ENCODE results near the gene CUL4A.
A peak's percentile ranks its signal among the peaks of the same experiment; 100 is the strongest.
"Not testable (repeated sequence)": the region's sequence is repeated elsewhere in the genome, so short reads cannot be mapped to it uniquely, and the experiment has no call there.

CUL4A gene

DNA sequence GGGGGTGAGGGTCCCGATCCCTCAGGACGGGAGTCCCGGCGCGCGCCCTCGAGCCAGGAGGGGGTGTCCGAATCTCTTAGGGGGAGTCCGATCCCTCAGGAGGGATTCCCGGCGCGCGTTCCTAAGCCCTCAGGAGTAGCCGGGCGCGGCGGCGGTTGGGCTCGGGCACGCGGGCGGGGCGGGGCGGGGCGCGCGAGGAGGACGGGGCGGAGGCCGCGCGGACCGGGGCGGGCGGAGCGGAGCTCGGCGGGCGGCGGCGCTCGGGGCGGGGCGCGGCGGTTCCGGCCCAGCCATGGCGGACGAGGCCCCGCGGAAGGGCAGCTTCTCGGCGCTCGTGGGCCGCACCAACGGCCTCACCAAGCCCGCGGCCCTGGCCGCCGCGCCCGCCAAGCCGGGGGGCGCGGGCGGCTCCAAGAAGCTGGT is at the start of gene CUL4A:
Gene CUL4A, plus strand, starts transcription at position 278 of the 423 bp plus-strand sequence. Its CDS starts 15 bp downstream, at position 293.
- no peak for TF ChIP-seq CTCF (IDR thresholded peaks at IDR 0.05; ENCODE audit: low read depth, low read length)
- peak; percentile 73 to 77 for DNase-seq (ENCODE audit: low read depth in 2 of 2)

DNA sequence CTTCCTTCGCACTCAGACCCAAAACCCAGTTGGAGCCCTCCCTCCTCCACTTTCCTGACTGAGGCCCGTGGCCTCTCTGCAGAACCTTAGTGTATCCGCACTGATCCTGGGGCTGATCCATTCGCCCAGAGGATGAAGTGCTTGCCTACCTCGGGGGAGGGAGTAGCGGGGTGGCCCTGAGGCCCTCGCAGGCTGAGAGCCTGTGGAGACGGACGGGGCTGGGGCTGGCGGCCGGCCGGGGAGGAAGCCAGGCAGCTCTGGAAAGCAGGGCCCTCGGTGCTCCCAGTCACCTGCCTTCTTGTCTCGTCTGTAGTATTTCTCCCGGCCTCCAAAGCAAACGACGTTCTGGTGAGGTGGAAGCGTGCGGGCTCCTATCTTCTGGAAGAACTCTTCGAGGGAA is 49.7 kb upstream of the CUL4A start:
- no peak overlapping the region for H3K4me3 ChIP-seq (replicated peaks in 1 of 2; ENCODE audit: low read depth in 2 of 2, low read length in 2 of 2)
- no peak for DNase-seq (ENCODE audit: low read depth in 2 of 2)
- no peak for TF ChIP-seq CTCF (IDR thresholded peaks at IDR 0.05; ENCODE audit: low read depth, low read length)

More for the DNA sequence above, at the start of gene CUL4A:
- peak within 1 kb of the TSS; percentile 73 to 90 for H3K4me3 ChIP-seq (replicated peaks in 1 of 2; ENCODE audit: low read depth in 2 of 2, low read length in 2 of 2)

GRCh38 chr13:113160983-113161382 is 48.4 kb upstream of the CUL4A start:
- no peak for DNase-seq (ENCODE audit: low read depth in 2 of 2)
- no peak overlapping the region for H3K4me3 ChIP-seq (replicated peaks in 1 of 2; ENCODE audit: low read depth in 2 of 2, low read length in 2 of 2)
- TF ChIP-seq CTCF (IDR thresholded peaks at IDR 0.05; ENCODE audit: low read depth, low read length): no peak

DNA sequence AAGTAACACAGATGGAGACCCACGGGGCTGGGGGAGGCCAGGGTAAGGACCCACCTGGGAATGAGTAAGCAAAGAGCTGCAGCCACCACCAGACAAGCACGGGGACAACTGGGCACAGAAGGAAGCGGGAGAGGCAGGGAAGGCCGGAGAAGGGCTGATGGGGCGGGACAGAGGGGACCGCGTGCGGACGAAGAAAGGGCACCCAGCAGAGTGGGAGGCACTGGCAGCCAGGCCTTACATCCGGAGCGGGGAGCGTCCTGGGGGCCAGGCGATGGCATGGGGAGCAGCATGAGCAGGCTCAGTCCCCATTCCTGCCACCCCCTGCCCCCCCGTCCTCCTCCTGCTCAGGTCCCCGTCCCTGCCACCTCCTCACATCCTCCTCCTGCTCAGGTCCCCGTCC is 48.0 kb upstream of the CUL4A start:
- no peak for TF ChIP-seq CTCF (IDR thresholded peaks at IDR 0.05; ENCODE audit: low read depth, low read length)
- no peak for DNase-seq (ENCODE audit: low read depth in 2 of 2)
- H3K4me3 ChIP-seq (replicated peaks in 1 of 2; ENCODE audit: low read depth in 2 of 2, low read length in 2 of 2): no peak overlapping the region

DNA sequence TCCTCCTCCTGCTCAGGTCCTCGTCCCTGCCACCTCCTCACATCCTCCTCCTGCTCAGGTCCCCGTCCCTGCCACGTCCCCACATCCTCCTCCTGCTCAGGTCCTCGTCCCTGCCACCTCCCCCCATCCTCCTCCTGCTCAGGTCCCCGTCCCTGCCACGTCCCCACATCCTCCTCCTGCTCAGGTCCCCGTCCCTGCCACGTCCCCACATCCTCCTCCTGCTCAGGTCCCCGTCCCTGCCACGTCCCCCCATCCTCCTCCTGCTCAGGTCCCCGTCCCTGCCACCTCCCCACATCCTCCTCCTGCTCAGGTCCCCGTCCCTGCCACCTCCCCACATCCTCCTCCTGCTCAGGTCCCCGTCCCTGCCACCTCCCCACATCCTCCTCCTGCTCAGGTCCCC is 47.4 kb upstream of the CUL4A start:
- not testable (repeated sequence) for DNase-seq (ENCODE audit: low read depth in 2 of 2); H3K4me3 ChIP-seq (replicated peaks in 1 of 2; ENCODE audit: low read depth in 2 of 2, low read length in 2 of 2)

DNA sequence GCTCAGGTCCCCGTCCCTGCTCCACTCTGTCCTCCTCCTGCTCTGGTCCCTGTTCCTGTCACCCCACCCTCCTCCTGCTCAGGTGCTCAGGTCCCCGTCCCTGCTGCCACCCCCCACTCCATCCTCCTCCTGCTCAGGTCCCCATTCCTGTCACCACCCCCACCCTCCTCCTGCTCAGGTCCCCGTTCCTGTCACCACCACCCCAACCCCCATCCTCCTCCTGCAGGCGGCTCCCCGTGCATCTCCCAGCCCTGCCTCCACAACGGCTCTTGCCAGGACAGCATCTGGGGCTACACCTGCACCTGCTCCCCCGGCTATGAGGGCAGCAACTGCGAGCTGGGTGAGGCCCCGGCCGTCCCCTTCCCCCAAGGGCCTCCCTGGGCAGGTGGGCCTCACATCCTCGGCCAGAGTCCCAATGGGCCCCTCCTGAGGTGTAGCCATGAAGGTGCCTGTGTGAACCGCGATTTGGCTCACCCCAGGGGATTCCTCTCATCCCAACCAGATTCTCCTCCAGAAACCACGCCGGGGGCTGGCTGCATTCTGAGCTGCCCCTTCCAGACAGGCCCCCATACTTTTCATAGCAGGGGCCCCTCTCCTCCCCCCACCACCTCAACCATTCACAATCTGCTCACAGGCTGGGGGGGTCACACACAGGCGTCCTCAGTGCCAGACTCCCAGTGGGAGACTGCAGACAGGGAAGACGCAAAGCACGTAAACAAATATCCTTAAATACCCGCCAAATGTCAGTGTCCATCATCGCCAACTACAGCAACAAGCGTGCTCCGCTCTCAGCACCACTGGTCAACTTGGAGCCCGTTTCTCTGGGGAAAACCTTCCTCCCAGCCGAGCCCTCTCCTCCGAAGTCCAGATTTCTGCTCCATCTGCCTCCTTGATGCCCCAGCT is 46.4 kb upstream of the CUL4A start:
- no peak overlapping the region for H3K4me3 ChIP-seq (replicated peaks in 1 of 2; ENCODE audit: low read depth in 2 of 2, low read length in 2 of 2)
- no peak for TF ChIP-seq CTCF (IDR thresholded peaks at IDR 0.05; ENCODE audit: low read depth, low read length)
- DNase-seq (ENCODE audit: low read depth in 2 of 2): no peak

DNA sequence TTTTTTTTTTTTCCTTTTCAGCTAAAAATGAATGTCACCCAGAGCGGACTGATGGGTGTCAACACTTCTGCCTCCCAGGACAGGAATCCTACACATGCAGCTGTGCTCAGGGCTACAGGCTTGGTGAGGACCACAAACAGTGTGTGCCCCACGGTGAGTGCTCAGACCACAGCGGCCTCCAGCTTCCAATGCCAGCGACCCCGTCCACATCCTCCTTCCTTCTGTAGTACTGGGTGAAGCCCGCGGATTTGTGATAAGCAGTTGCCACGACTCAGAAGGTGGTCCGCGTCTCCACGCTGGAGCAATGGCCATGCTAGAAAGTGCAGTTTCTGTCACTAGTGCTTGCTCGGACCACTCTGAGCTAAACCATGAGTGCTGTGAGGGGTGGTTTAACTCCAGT is 44.9 kb upstream of the CUL4A start:
- no peak for DNase-seq (ENCODE audit: low read depth in 2 of 2)
- H3K4me3 ChIP-seq (replicated peaks in 1 of 2; ENCODE audit: low read depth in 2 of 2, low read length in 2 of 2): no peak overlapping the region
- no peak for TF ChIP-seq CTCF (IDR thresholded peaks at IDR 0.05; ENCODE audit: low read depth, low read length)
